Stimulated activated CD4-positive, alpha-beta T cell treated with anti-CD3 and anti-CD28 coated beads, Interleukin-4, amount 100 ng/mL, for 24 hours (primary cell): ENCODE data around the gene CD40LG.

Experiments used
- DNase-seq: peaks from one replicate; pipeline ENCODE4 v3.0.0-alpha.2; 2020

Gene CD40LG

DNA sequence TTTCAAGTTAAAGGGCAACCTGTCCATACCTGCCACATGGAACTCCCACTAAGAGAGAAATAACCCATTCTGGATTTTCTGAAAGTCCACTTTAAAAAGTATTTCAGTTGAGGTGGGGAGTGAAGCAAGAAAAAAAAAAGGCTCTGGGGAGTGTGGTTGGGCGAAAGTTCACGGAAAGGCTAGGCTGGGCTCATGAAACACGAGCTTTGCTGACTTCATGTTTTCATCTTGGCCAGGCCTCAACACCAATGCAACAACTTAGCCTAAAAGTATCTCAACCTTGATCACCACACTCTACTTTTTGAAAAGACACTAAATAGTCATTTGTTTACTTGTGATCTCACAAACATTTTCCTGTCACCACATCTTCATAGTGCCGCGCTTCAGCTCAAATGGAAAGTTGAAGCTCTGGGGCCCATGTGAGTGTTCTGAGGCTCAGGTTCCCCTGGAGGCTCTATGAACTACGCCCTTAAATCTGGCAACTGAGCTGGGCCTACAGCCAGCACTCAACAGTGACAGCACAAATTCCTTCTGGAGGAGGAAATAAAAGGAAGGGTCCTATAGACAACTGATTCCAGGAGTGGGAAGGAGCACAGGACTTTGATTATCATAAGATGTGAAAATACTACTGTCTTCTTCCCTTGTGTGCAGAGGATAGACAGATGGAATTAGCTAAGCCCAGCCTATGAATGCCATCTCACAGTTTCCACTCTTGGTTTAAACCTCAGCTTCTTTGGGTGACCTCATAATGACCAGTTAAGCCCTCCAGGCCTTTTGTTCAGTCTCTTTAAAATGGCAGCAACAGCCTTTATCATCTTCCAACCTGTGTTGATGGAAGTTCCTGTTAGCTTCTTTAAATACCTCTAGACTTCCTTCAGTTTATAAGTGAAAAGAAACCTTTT is 5.1 kb downstream of the CD40LG start:
- DNase-seq: peak; percentile 27

DNA sequence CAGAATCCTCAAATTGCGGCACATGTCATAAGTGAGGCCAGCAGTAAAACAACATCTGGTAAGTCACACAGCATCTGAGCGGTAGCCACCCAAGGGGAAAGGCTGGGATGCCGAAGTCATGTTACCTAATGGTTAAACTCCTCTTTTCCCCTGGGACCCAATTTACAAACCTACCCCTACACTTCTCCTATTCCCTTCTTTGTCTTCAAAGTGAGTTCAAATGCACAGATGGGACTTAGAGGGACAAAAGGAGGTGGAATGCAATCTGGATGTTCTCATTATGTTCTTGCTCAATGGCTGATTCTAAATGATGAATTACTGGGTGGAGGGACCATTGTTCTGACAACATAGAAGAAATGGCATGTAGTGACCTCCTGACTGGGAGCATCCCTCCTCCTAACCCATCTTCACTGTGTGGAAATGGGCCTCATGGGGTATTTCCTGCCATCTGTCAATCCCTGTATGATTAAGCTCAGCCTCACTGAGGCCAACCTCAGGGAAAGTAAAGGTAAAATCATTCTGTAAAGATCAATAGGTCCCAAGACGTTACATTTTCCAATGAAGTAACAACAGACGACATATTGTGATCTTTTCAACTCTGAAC is 8.5 kb downstream of the CD40LG start:
- DNase-seq: no peak

- peak; percentile 45 for DNase-seq
Observed at GRCh38 chrX:136658151-136658550, 10.2 kb downstream of the CD40LG start.

DNA sequence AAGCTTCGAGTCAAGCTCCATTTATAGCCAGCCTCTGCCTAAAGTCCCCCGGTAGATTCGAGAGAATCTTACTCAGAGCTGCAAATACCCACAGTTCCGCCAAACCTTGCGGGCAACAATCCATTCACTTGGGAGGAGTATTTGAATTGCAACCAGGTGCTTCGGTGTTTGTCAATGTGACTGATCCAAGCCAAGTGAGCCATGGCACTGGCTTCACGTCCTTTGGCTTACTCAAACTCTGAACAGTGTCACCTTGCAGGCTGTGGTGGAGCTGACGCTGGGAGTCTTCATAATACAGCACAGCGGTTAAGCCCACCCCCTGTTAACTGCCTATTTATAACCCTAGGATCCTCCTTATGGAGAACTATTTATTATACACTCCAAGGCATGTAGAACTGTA is 11.2 kb downstream of the CD40LG start:
- DNase-seq: peak; percentile 25

GRCh38 chrX:136660896-136661295 is 12.9 kb downstream of the CD40LG start:
- no peak for DNase-seq

DNA sequence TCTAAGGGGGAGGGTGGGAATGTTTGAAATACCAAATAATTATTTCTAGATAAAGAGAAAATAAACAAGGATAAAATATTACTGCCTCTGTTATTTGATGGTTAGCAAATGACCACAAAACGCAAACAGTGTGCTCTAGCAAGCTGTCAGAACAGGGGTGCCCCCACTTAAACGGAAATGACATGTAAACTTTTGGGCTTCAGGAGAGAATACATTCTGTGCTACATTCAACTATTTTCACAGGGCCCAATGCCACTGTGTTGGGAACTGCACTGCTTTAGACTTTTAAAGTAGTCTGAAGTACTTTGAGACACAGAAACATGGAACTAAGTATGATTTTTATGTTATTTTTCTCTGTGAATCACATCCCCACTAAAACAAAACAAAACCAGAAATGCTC is 14.1 kb downstream of the CD40LG start:
- DNase-seq: no peak

DNA sequence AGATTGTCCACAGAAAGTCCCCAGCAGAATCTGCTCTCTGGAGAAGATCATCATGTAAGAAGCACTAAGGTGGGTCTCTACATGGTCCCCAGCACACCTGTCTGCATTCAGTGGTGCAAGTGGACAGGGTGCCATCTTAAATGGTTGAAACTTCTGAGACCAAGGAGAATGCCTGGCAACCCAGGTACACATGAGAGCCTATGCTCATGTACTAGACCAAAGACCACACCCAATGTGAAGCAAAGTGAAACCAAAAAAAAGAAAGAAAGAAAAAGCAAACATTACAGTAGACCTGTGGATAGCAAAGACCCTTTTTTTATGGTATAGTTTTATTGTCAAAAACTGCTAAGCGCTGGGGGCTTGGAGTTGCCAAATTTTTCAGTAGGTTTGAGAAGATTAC is 15.0 kb downstream of the CD40LG start:
- no peak for DNase-seq

GRCh38 chrX:136665258-136665900 is 17.4 kb downstream of the CD40LG start:
- DNase-seq: no peak

- no peak for DNase-seq
Observed at GRCh38 chrX:136666088-136666487, 18.1 kb downstream of the CD40LG start.

- no peak for DNase-seq
Observed at GRCh38 chrX:136667446-136668168, 19.6 kb downstream of the CD40LG start.

DNA sequence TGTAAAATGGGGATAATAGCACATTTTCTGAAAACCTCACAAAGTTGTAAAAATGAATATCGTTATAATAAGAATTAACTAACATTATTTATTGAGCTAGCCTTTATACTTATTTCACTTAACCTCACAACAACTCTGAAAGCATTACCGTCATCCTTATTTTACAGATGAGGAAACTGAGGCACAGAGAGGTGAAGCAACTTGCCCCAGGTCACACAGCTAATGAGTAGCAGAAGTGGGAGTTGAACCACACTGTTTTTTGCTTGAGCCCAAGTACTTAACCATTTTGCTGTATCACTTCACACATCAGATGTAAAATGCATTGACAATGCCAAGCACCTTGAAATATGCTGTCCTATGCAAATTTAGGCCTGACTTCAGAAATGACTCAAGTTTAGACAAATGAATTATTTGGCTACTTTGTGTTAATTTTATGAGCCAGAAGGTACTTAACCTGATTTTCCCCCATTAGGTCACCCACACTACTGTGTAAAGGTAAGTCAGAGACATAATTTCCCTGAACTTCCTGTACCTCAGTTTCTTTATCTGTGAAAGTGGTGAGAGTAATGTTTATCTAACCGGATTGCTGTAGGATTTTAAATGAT is 23.1 kb downstream of the CD40LG start:
- no peak for DNase-seq

DNA sequence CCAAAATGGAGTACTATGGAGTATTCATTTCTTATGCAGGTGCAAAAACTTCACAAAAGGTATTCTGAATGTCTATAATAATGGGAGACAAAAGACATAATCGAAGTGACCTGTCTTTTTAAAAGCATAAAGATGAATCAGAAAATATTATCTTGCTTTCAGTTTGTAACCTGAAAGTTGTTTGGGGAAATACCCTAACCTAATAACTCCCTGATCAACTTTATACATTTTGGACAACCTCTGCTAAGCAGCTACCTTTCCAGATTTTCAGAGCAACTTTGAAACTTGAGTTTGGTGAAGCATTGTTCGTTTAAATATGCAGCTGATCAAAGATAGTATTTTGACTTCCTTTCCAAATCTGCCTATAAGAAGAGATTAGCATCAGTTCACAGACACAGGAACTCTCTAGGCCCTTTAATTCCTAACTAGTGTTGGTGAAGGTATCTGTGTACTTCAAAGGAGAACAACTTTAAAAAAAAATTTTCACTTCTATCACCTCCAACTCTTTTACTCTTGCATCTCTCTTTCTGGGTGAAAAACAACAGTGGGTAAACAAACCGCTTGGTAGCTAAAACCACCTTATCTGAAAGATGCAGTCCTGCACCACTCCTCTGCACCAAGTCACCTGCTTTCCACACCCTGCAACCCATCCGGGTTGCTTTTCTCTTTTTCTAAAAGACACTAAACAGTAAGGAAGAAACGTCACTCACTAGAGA is 26.5 kb downstream of the CD40LG start:
- DNase-seq: no peak

- DNase-seq: no peak
Observed at GRCh38 chrX:136679531-136679930, 31.6 kb downstream of the CD40LG start.

DNA sequence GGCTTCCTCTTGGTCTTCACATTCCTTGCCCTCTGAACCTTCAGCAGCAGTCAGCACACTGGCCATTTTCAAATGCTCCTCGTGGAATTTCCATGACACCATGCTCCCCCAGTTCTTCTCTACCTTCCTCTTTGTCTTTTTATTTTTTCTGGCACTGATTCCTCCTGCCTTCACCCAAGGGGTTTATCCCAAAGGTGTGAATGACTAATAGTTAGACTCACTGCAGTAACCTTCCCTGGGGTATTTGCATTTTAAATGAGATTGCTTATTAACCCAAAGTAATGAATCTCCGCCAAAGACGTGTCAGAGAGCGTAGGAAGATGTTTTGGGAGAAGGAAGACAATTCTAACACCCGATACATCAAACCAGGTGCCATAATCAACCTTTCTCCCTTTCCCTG is 36.2 kb downstream of the CD40LG start:
- no peak for DNase-seq

DNA sequence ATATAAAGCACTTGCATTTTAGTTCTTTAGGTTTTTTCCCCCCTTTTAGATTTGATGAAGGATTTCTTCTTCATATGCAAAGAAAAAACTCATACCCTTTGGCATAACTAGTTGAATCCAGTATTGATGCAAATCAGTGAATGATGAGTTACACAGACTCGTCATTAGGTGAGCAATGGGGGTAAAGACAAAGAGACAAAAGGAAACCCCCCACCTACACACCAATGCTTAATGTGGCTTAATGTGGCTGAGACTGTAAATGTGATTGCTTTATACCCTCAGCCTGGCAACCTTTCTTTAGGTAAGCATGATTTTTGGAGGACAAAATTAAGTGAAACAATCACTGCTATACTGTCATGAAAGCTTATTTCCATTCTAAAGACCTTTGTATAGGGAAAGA is 39.5 kb downstream of the CD40LG start:
- peak; percentile 74 for DNase-seq

- no peak for DNase-seq
Observed at GRCh38 chrX:136689436-136689835, 41.5 kb downstream of the CD40LG start.

DNA sequence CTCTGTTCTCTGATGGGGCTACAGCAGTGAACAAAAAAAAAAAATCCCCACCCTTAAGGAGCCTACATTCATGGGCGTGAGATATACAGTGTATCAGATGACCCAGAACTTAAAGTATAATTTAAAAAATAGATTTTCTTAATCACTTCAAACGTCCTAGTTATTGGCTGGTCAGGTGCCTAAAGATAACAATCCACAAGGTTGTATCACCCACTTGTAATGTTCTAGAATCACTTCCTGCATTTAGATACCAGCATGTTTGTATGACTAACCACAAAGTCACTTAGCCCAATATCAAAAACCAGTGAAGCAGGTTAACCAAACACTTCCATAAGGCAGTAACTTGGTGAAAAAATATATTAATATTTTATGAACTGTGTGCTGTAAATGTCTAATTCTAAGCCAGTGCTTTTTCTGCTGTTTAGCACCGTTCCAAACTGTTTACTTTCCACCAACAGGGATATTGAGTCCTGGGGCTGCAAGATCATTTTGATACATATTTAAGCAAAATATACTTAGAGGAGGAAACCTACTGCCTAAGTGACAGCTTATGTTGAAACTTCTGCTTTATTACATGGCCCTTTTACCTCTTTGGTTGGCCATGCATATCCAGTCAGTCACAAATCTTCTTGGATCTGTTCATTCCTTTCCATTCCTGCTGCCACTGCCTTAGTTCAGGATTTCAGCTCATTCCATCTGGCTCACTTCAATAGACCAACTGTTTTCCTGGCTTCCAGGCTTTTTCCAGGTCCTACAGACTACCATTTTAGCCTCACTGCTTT is 43.3 kb downstream of the CD40LG start:
- no peak for DNase-seq

GRCh38 chrX:136692271-136692670 is 44.3 kb downstream of the CD40LG start:
- no peak for DNase-seq

- DNase-seq: peak; percentile 27
Observed at GRCh38 chrX:136694431-136695087, 46.6 kb downstream of the CD40LG start.

DNA sequence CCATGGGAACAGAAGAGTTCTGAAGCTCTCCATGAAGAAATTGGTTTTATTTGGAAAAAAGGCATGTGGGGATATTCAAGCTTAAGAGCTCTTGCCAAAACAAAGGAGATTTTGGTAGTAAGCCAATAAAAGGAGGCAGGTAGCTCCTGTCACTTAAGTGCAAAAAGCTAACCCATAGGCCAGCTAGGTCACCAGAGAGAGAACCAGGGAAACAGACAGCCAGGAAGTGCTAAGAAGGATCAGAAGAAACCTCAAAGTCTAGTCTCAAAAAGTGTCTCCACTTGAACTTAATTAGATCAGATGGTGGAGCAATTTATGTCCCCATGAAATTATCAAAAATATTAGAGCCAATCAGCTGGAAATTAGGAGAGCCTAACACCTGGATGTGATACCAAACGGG is 49.2 kb downstream of the CD40LG start:
- no peak for DNase-seq

DNA sequence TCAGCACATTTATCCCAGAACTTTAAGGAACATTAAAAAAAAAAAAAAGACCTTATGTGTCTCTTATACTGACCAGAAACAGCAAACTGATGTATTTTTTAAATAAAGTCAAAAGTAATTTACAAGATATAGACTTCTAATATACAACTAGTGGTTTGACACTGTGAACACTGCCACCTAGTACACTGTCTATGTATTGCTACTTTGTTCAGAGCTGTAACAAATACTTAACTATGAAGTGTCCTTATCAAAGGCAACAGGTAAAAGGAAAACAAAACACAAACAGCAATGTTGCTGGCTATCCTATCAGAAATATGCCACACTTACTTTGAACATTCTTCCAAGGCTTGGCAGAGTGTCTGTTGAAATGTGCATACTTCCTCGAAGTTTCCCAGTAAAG is 60.4 kb downstream of the CD40LG start:
- no peak for DNase-seq
